GM19239 (cell line): Measurements from ENCODE around the gene PRICKLE3.
"Not testable (repeated sequence)": the region's sequence is repeated elsewhere in the genome, so short reads cannot be mapped to it uniquely, and the experiment has no call there.

Source experiments
- DNase-seq: peaks from one replicate; pipeline ENCODE4 v3.0.0; 2011; ENCODE audit warnings: low spot score; ENCODE audit not compliant: insufficient read length
- FAIRE-seq: peaks from 2 replicates; lab custom pipeline; 2011; peaks lifted over from hg19 to GRCh38; lab: Jason Lieb, UNC

The PRICKLE3 gene

GRCh38 chrX:49187028-49187394, 838 bp upstream of the PRICKLE3 start:
- DNase-seq: no peak
- no peak for FAIRE-seq

DNA sequence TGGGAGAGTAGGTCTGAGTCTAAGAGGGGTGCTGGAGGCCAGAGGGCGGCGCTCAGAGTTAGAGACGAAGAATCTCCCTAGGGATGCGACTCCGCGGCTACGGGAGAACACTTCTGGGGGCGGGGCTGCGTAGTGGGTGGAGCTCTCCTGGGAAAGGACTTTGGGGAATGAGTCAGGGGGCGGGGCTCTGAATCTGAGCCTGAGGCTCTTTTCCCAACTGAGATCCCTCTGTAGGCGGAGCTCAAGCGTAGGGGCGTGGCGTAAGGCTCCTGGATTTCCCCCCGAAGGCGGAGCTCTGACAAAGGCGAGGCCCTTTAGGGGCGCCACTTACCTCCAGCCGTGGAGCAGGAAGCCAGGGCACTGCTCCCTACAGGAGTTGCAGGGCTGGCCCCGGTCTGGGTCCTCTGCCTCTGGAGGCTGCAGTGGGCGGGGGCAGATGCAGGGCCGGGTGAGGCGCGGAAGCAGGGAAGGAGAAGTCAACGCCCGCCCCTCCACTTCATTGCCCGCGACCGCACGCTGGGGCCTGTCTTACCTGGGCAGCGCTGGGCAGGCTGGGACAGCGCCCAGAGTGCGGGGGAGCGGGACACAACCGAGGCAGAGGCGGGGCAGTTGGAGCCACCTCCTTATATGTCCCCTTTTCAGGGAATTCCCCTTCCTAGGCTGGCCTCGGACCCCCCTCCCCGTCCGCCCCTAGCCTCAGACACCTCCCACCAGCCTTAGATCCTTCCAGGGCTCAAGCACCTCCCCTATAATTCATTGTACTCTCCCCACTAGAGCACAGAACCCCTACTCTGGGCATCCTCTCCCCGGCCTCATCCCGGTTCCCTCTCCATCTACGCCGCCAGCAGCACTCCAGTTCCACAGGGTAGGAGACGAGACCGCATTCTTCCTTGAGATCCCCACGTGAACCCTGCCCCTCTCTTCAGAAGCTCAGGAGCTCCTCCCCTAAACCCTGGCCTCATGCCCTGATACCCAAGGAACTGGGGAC, 1.6 kb downstream of the PRICKLE3 start:
- FAIRE-seq (peak; percentile 98), DNase-seq (no peak)

DNA sequence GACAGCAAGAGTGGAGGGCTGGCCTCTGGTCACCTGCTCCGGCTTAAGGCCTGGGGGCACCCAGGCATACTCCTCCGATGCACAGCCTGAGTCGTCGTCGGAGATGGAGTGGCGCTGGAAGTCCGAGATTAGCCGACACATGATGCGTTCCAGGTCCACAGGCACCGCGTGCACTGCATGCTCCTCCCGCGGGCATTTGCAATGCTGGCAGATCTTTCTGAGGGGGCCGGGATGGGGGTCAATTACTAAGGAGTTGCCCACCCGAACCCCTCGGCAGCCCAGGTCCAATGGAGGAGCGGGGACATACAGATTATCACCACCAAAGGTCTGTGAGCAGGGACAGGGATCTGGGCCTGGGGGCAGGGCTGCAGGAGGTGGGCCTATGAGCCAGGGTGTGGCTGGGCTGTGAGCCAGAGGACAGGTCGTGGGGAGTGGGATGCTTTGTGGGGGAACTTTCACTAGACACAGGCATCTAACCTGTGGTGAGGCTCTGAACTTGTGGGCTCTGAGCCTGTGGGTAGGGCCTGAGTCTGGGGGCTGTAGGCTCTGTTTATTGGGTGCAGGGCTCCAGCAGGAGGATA, 2.4 kb downstream of the PRICKLE3 start:
- DNase-seq: no peak
- FAIRE-seq: no peak

- no peak for DNase-seq
- no peak for FAIRE-seq
These were observed 6.8 kb downstream of the PRICKLE3 start for GRCh38 chrX:49179358-49179757.

- FAIRE-seq (no peak), DNase-seq (no peak)
These were observed 7.6 kb downstream of the PRICKLE3 start for GRCh38 chrX:49178537-49178936.

GRCh38 chrX:49177873-49178480, 8.2 kb downstream of the PRICKLE3 start:
- no peak for FAIRE-seq
- DNase-seq: no peak

GRCh38 chrX:49177338-49177833, 8.8 kb downstream of the PRICKLE3 start:
- no peak for FAIRE-seq
- DNase-seq: no peak

GRCh38 chrX:49176421-49177326, 9.5 kb downstream of the PRICKLE3 start:
- FAIRE-seq (peak; percentile 14), DNase-seq (no peak)

GRCh38 chrX:49175435-49176274, 10.5 kb downstream of the PRICKLE3 start:
- DNase-seq: no peak
- no peak for FAIRE-seq

GRCh38 chrX:49174723-49175122, 11.4 kb downstream of the PRICKLE3 start:
- FAIRE-seq (no peak), DNase-seq (no peak)

GRCh38 chrX:49173544-49173943, 12.6 kb downstream of the PRICKLE3 start:
- not testable (repeated sequence) for FAIRE-seq, DNase-seq

DNA sequence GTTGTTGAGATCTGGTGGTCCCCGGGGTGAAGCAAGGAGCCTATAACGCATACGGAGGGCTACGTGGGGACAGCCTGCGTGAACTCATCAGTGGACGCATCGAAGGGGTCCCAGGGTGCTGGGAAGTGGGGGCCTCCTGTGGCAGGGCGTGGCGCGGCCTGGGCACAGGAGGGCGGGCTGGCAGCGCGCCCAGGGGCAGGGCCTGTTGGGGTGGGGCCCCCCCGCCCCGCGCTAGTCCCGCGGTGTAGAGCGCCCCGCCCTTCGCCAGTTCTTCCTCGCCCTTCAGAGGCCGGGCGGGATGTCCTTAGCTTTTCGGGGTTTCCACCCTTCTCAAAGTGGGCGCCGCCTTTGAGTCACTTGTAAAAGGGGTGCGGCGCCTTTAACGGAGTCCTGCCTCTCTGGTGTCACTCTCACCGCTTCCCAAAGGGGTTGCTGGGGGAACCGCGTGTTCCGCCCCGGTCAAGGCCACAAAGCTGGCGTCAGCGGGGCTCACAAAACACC, 13.8 kb downstream of the PRICKLE3 start:
- FAIRE-seq (peak; percentile 84), DNase-seq (no peak)

GRCh38 chrX:49171752-49172279, 14.4 kb downstream of the PRICKLE3 start, which contains the start of gene PLP2:
Gene PLP2, plus strand, starts transcription at chrX:49171898. Its CDS starts 103 bp downstream, at chrX:49172001.
- FAIRE-seq: peak; percentile 92

GRCh38 chrX:49167740-49168108, 18.4 kb downstream of the PRICKLE3 start:
- no peak for FAIRE-seq
- DNase-seq: no peak

More at GRCh38 chrX:49171752-49172279, 14.4 kb downstream of the PRICKLE3 start, which contains the start of gene PLP2:
- DNase-seq: no peak

GRCh38 chrX:49166914-49167739, 19.0 kb downstream of the PRICKLE3 start:
- FAIRE-seq (peak; percentile 96), DNase-seq (no peak)

DNA sequence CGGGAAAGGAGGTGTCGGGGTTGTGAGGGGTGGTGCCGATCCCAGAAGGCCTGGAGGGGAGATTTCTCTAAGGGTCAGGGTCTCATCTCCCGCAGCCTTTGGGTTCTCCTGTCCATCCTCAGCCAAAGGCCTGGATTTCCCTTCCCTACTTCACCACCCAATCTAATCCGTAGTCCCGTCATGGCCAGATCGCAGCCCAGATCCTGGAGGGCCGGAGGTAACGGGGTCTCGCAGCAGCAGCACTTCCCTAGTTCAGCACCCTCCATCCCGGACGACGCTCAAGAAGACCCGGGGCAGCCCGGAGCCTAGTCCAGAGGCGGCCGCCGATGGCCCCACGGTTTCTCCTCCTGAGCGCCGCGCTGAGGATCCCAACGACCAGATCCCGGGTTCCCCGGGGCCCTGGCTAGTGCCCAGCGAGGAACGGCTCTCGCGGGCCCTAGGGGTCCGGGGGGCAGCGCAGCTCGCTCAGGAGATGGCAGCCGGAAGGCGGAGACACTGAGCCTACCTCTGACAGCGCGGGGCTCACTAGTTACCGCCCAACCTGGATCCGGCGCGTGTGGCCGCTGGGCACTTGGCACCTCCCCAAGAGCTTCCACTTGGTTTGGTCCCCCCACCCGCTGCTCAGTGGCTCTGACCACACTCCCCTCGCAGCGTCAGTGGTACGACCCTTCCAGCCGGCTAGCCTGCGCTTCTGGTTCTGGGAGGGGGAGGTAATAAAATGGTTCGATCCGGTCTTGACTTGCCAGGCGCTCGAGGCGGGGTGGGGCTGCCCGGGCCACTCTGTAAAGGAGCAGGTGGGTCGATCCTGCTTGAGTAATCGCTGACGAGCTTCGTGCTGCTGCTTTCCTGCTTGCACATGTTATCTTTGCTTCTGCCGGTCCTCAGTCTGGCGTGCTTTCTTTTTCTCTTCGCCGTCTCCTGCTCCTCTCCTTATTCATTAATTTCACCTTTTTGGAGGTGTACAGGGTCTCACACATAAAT, 20.0 kb downstream of the PRICKLE3 start:
- DNase-seq: no peak
- FAIRE-seq: peak; percentile 68
